NCI-H2171 treated with DMSO at 0.1 percent for 48 hours (cell line): Measurements from ENCODE around the gene DCXR.
A peak's percentile ranks its signal among the peaks of the same experiment; 100 is the strongest.

Source experiments
- DNase-seq: peaks from one replicate; lab custom pipeline; 2025; lab: John Stamatoyannopoulos, UW

Gene DCXR

DNA sequence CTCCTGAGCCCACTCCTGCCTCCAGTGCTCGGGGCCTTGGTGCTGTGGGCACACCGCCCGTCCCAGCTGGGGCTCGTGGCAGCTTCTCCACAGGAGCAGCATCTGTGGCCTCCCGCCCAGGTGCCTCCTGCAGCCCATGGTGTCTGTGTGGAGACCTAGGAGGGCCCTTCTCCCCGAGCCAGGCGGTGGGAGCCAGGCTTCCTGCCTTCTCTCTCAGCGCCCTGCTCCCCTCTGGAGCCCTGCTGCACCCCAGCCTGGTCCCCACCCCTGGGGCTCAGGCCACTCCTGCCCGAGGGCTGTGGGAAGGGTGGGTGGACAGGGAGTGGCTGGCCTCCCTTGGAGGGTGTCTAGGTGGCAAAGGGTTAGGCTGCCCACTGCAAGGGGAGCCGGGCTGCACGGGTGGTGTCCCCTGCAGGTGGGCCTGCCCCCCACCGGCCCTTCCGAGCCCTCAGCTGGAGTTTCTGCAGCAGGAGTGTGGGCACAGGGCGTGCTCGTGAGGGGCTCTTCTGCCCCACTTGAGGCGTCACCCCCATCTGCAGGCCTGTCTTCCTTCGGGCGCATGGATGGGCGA lies 25.8 kb downstream of the DCXR start:
- no peak for DNase-seq

DNA sequence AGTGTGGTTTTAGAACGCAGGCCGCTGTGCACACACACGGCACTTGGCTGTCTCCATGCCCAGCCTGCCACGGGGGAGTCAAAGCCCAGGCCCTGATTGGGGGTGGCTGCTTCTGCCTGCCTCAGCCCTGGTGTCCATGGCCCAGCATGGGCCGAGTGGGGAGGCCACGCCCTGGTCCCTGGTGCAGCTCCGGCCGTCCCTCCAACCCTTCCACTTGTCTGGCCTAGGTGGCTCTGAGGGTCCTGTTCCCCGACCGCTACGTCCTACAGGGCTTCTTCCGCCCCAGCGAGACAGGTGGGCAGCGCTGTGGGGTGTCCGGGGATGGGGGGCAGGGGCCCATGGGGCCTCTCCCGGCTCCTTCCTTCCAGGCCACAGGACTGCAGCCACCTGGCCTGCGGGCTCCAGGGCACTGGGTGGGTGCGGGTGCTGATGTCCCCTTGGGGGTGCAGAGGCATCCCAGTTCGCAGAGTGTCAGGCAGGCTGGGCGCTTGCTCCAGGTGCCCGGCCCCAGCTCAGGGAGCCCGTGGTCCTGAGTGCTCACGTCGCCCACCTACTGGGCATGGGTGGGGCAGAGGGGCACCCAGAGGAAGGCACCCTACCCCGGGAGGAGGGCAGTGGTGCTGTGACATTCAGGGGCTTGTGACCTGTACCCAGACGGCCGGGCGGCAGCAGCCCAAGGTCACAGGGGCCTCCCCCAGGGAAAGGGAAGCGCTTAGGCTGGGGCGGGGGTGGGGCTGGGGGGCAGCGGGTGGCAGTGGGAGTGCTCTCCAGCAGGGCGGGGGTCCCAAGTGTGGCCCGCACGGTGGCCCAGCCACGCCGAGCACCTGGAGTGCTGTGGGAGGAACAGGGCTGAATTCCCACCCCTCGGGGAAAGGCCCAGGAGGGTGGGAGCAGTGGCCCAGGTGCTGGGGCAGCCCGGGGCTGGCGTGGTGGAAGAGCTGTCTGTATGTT lies 26.6 kb downstream of the DCXR start:
- no peak for DNase-seq

DNA sequence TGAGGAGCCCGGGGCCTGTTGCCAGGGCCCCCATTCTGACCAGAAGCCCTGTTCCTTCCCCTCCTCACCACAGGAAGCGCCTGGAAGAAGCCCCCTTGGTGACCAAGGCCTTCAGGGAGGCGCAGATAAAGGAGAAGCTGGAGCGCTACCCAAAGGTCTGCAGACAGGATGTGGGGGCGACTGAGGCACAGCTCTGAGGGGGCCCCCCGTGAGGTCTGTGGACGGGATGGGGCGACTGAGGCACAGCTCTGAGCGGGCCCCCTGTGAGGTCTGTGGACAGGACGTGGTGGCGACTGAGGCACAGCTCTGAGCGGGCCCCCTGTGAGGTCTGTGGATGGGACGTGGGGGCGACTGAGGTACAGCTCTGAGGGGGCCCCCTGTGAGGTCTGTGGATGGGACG lies 28.1 kb downstream of the DCXR start:
- no peak for DNase-seq

DNA sequence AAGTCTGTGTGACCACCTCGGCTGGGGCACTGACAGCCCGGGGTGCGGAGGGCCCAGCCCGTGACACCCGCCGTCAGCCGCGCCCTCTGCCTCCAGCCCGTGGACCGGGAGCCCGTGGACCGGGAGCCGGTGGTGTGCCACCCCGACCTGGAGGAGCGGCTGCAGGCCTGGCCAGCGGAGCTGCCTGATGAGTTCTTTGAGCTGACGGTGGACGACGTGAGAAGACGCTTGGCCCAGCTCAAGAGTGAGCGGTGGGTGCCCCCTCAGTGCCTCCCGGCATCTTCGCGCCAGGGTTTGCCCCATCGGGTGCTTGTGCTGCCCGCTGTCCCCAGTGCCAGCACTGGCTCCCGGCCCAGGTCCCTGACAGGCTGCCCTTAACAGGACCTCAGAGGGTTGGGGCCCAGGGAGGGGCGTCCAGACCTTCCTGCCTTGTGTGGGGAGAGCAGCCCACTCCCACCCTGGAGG lies 28.5 kb downstream of the DCXR start:
- no peak for DNase-seq

DNA sequence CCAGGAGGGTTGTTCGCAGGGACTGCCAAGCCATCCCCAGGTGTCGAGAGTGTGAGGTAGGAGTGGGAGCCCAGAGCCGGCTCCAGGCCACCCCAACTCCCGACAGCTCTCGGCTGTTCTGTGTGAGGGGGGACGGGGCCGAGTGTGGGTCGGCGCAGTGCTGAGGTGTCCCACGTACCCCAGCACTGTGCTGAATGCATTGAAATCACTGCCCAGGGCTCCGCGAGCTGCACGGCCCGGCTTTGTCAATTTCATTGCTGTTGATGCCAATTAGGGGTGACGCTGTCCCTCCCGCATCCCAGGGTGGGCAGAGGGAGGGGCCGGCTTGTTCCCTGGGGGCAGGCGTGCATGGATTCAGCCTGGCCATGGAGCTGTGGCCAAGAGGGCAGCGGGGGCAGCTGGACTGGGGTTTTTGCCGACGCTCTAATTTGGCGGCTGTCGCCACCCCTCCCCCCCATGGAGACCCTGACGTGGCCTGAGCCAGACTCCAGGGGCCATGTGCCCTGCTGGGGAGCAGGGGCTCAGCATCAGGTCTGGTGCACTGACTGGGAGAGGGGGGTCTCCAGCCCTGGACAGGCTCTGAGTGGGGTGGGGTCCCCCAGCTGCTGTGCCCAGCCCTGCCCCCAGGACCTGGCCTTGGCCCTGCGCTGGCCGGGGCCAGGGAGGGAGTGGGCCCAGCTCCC lies 29.1 kb downstream of the DCXR start:
- no peak for DNase-seq

DNA sequence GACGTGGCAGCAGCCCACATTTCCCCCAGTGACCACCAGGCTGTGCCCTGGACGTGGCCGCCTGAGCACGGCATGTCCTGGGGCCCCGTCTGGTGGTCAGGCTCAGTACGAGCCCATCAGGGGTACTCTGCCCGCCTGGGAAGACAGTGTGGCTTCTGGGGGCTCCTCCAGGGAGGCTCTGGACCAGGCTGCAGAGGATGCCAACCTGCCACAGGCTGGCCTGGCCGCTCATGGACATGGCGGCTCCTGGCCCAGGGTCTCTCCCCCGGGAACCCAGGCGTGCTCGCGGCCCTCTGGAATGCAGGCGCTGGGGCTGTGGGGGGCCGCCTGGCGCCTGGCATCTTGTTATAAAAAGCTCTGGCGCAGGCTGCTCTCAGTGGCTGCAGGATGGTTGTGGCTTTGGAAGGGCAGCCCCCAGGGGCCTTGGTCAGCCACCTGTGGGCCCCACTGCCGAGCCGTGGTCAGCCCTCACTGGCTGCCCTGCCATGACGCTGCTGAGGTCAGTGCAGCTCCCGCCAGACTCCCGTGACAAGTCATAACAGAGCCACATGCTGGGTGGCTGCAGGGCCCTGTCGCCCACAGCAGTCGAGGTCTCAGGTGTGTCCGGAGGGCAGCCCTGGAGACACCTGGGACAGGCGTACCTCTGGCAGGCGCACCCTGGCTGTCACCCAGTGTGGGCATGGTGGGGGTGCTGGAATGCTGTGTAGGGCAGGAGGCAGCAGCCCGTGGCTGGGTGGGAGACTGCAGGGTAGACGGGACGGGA lies 29.8 kb downstream of the DCXR start:
- DNase-seq, result no peak

DNA sequence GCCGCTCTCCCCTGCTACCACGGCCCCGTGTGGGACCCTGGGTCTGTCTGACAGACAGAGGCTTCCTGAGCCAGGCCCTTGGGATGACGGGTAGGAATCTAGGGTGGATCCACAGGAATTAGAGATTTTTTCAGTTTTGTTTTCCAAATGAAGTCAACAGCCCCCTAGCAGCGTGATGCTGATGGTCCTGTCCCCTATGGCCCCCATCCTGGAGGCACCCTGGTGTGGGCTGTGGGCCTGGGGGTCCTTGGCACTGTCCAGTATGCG lies 30.3 kb downstream of the DCXR start:
- no peak for DNase-seq

DNA sequence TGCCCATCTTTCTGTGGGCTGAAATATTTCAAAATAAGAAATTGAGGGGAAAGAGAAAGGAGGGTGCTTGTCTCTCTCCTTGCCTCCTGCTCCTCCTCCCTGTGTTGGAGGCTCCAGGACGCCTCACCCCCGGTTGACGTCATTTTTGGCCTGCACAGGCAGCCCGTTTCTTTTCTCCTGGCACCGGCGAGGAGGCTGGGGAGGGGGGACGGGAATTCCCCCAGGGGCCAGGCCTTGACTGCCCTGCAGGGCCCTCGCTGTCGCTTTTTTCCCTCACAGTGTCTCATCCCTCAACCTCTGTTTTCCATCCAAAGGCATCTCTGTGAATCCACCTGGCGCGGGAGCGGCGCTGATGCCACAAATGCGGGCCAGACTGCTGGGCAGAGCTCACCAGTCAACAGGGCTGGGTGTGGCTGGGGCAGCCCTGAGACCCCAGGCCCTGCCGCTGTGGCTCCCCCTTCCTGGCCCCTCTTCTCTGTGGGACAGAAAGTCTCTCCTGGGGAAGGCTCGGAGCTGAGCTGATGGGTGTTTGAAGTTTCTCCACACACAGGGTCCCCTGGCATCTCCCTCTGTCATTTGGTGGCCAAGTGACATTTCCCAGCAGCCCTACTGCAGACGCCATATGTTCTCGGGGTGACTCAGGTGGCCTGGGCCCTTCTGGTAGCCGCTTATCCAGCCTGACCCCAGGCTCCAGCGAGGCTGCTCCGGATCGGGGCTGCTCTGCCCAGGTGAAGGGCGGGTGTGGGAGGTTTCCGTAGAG lies 30.8 kb downstream of the DCXR start:
- DNase-seq, result no peak

DNA sequence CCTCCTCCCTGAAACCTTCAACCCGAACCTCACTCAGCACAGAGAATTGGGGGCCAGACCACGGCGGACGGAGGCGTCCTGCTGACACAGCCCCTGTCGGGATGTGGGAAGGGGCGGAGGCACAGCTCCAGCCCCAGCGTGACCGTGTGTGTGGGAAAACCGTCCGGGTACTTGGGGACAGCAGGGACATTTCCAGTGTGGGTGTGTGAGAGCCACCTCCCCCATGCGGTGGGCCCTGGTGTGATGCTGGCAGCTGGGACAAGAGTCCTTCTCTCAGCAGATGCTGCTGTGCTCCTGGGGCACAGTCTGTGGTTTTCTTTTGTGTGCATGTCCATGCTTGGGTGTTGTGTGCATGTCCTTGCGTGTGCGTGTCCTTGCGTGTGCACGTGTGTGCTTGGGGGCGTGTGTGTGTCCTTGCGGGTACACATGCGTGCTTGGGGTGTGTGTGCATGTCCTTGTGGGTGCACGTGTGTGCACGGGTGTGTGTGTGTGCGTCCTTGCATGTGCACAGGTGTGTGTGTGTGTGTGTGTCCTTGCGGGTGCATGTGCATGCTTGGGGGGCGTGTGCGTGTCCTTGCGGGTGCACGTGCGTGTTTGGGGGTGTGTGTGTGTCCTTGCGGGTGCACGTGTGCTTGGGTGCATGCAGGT lies 31.7 kb downstream of the DCXR start:
- DNase-seq, result no peak

DNA sequence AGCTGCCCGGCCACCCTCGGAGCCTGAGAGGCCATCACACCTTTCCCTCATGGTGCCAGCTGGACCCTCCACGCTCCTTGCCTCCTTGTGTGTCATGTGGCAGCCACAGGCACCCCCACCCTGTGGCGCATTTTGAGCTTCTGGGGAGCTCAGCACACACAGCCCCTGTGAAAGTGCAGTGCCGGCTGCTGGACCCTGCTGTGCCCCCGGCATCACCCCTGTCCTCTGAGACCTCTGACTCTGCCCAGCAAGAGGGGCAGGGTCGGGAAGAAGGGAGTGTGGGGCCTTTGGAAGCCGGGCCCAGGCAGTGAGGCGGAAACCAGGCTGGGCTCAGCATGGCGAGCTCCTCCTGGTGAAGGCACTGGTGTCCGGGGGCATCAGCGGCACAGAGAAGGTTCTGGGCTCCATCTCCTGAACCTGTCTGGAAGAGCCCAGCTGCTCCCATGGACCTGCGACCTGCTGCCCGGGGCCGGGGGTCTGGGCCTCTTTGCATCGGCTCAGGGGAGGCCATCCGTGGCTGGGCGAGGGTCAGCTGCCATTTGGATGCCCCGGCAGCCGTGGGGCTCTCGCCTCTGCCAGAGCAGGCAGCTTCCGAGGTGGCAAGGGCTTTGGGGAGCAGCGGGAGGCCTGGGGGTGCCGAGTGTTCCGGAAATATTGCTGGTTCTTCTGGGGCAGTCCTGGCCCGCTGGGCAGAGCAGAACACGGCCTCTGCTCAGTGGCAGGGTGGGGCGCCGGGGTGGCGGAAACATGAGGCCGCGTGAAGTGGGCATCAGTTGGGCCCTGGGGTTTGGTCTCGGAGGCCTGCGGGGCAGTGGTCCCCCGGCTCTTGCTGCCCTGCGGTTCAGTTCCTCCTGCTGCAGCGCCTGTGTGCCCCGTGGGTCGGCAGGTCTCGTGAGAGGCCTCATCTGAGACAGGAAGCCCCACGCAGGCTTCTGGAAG lies 32.7 kb downstream of the DCXR start:
- DNase-seq, result no peak

DNA sequence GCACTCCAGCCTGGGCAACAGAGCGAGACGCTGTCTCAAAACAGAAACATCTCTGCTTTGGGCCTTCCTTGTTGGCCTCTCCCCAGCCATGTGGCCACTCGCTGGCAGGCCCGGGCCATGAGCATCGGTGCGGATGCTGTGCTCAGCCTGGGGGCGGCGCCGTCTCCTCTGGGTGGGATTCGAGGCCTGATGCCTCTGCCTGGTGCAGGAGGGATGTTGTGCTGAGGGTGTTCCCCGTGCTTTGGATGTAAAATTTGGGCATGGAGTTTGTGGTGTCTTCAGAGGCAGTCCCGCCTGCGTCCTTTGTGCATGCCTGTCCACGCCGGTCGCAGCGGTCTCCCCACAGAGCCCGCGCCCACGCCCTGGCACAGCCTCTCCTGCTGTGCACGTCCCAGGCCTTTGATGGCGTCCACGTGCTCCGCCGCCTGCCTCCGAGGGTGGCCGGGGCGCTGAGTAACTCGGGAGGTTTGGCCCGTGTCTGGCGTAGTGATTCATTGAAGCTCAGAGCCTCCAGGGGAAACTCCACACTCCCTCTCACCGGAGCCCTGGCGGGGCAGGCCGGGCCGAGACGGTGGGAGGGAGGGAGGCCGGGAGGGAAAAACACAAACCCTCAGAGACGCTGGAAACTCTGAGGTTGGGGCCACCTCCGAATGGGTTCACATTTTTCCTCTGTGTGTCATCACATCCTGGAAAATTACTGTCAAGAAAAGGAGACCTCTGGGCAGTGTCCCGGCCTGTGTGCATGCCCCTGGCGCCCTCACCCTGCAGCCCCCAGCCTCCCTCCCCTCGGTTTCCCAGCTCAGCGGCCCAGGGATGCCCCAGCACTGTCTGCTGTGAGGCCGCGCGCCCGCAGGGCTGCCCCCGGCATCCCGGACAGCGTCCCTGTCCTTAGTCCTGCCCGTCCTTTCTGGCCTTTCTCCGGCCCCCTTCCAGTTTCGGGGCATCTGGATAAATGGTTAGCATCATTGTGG lies 33.8 kb downstream of the DCXR start:
- DNase-seq, result no peak

DNA sequence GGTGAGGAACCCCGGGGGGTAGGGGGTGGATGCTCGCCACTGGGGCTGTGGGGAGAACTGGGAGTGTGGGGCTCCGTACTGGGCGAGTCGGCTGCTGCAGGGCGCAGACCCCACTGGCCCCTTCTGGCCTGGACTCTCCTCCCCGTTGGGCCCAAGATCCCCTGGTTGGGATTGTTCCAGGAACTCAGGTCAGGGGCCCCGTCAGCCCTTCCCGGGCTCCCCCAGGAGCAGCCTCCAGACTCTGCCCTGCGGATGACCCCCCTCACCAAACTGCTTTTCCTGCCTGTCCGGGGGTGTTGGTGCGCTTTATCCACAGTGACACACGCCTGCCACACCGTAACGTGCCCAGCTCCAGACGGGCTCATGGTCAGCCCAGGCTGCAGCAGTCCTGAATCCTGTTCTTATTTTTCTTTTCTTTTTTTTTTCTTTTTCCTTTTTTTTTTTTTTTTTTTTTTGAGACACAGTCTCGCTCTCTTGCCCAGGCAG lies 35.9 kb downstream of the DCXR start:
- peak; percentile 50 for DNase-seq

DNA sequence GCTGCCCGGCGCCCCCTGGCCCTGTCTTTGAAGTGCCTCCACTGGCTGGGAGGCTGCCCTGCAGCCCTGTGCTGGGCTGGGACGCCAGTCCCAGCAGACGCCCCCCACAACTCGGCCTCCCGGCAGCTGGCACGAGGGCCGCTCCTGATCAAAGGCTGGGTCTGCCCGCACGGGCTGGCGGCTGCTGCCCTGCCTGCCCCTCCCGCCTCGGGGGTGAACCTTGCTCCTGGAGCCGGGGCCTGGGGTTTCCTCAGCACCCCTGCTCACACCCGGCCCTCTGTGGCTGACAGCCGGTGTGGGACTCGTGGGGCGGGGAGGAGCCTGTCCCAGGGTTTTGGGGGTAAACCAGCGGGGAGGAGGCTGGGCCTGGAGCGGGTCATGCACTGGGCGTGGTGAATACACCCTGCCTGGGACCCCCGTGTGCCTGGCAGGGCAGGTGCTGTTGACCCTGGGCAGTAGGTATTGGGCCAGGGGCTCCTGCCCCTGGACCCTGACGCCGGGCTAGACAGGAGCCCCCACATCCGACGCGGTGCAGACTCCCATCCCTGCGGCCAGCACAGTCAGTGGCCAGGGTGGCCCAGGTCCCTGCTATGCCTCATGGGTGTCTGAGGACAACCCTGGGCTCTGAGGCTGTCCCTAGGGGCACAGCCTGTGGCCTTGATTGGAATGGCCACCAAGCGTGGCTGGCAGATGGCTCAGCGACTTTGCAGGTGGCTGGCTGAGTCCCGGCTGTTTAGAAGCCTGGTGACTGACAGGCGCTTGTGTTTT lies 36.5 kb downstream of the DCXR start:
- DNase-seq, result peak; percentile 74

DNA sequence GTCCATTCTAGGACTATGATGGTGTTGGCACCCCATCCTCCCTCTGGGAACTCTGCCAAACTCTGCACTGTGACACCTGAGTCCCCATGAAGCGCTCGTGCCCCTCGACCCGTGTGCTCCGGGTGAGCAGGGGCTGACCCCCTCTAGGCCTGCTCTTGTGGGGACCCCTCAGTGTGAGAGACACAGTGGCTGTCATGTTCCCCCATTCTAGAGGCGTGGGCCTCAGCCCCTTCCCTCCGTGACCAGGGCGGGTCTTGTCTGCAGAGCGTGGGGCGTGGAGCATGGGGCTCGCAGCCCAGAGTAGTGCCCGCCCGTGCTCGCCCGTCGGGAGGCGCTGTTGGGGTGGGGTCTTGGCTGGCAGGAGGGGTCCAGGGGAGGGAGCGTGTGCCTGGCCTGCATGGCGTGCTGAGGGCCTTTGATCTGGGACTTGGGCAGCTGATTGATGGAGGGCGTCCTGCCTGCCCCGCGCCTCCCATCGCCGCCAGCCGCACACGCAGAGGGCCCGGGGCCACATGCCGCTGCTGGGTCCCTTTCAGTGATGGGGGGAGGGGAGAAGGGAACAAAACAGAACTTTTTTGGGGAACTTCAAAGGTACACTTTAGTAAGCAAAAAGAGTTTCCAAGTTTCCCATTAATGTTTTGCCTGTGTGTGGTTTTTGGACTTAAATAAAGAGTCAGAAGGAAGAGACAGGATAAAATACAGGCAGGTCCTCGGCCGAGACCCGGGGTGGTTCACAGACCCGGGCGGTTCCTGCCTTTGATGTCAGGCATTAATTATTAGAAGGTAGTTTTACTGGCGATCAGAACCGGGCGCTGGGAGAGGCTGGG lies 37.3 kb downstream of the DCXR start:
- no peak for DNase-seq

DNA sequence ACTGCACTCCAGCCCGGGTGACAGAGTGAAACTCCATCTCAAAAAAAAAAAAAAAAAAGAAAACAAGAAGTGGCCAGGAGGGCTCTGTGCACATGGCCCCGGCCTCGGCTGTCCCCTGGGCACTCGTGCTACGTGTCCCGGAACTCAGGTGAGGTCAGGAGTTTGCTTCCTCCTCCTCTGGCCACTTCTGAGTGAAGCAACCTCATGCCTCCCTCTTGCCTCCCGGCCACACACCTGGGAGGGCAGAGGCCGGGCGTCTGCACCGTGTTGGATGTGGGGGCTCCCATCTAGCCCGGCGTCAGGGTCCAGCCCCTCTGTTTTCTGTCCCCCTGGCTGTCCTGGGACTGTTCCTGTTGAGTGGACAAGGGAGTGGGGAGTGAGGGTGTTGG lies 37.9 kb downstream of the DCXR start:
- DNase-seq, result no peak

DNA sequence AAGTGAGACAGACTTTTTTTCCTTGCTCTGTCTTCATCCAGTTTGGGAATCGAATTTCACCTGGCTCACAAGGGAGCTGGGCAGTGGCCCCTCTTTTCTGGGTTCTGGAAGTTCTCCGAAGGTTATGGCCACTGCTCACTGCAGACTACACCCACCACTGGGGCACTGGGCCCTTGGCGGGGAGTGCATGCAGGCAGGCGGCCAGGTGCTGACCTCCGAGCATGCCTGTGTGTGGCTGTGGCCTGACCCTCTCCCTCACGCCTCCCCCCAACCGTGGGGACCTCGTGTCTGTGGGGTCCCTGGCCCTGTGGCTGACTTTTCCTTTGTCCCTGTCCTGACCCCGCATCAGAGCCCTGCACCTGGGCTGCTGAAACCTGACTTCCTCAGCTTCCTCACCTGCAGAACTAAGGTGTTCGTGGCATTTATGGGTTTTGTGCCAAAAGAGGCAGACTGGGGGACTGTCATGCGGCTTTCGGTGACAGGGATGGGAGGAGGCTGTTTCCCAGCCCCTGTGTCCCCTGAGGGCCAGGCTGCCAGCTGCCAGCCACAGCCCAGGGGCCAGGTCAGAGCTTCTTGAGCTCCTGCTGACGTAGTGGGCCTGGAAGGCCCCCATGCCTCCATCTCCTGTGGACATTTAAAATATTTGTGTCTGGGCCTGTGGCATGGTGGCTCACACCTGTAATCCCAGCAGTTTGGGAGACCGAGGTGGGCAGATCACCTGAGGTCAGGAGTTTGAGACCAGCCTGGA lies 38.6 kb downstream of the DCXR start:
- peak; percentile 62 for DNase-seq
